OCI-LY1 (cell line): ENCODE measurements around the gene GAS2L2.

Experiments
- CTCF ChIP-seq: fragments of 200-600 bp; sonication (generic), shearing (Covaris generic); IDR thresholded peaks from 2 replicates; pipeline ENCODE4 v1.5.1; 2017; ENCODE audit warnings: mild to moderate bottlenecking, antibody characterized with exemption, low read length, moderate library complexity, mixed read lengths
- EZH2 ChIP-seq: fragments of 200-600 bp; sonication (generic), shearing (Covaris generic); IDR thresholded peaks from 2 replicates; pipeline ENCODE4 v1.8.0; 2017; ENCODE audit warnings: borderline replicate concordance, mixed run types, mild to moderate bottlenecking, antibody characterized with exemption, low read length, moderate library complexity, mixed read lengths

GRCh38 chr17:35765756-35766488, 12.9 kb upstream of the GAS2L2 start:
- TF ChIP-seq CTCF (no peak), EZH2 (no peak)
